ENCODE measurements around the gene ARHGAP29. TPM values are rescaled to one million over a fixed set of nuclear protein-coding genes. Genes with fewer than 3 reads are reported as not detected.
"Not testable (repeated sequence)": the region's sequence is repeated elsewhere in the genome, so short reads cannot be mapped to it uniquely, and the experiment has no call there.

ARHGAP29 gene
- total and polyA plus RNA-seq, 2 experiments from 2014 or later: 7.4 to 8.1 TPM

DNA sequence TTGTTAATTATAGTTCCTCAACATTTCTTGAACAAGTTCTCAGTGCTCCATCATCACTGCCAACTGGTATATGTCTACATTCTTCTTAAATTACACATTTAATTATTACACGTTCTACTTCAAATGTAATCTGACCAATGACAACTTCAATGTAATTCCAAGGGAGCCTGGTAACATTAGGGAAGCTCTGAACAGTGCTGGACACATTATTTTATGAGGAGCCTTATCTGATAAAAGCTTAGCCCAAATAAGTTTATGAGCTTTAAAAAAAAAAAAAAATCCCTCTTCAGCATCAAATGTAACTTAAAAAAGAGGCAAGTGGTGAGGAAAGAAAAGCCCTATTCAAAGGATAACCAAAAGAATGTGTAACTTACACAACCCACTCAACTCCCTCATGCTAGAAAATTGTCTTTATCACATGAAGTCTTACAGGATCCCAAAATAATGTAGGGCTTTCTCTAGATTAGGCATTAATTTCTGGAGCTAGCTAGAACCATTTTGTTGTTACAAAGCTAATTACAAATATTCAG lies 81.2 kb downstream of the ARHGAP29 start:
- TF ChIP-seq, protein P1, sequence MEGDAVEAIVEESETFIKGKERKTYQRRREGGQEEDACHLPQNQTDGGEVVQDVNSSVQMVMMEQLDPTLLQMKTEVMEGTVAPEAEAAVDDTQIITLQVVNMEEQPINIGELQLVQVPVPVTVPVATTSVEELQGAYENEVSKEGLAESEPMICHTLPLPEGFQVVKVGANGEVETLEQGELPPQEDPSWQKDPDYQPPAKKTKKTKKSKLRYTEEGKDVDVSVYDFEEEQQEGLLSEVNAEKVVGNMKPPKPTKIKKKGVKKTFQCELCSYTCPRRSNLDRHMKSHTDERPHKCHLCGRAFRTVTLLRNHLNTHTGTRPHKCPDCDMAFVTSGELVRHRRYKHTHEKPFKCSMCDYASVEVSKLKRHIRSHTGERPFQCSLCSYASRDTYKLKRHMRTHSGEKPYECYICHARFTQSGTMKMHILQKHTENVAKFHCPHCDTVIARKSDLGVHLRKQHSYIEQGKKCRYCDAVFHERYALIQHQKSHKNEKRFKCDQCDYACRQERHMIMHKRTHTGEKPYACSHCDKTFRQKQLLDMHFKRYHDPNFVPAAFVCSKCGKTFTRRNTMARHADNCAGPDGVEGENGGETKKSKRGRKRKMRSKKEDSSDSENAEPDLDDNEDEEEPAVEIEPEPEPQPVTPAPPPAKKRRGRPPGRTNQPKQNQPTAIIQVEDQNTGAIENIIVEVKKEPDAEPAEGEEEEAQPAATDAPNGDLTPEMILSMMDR (IDR thresholded peaks at IDR 0.05; ENCODE audit: low read depth, low read length): no peak
- Histone ChIP-seq H3K4me3 (no peak overlapping the region), H3K27me3 (no peaks in the 10 kb centered on the region), H3K4me1 (ENCODE audit: low read depth) (no peaks in the 10 kb centered on the region), H3K9me3 (ENCODE audit: low read depth) (no peaks in the 10 kb centered on the region), H3K36me3 (no peaks in the 10 kb centered on the region), H3K27ac (no peak overlapping the region)
- DNase-seq (ENCODE audit: low read depth in 1 of 2, low spot score in 1 of 2): peak in 1 of 2 donors; percentile 63

GRCh38 chr1:94154989-94155388 lies 82.4 kb downstream of the ARHGAP29 start:
- H3K27ac ChIP-seq: no peak overlapping the region
- DNase-seq (ENCODE audit: low read depth in 1 of 2, low spot score in 1 of 2): peak in 1 of 2 donors; percentile 48
- no peak overlapping the region for H3K4me3 ChIP-seq
- H3K36me3 ChIP-seq: no peaks in the 10 kb centered on the region
- no peaks in the 10 kb centered on the region for H3K27me3 ChIP-seq
- H3K9me3 ChIP-seq (ENCODE audit: low read depth): no peaks in the 10 kb centered on the region
- TF ChIP-seq, protein P1 (IDR thresholded peaks at IDR 0.05; ENCODE audit: low read depth, low read length): no peak
- no peaks in the 10 kb centered on the region for H3K4me1 ChIP-seq (ENCODE audit: low read depth)

- Histone ChIP-seq H3K9me3 (ENCODE audit: low read depth) (no peaks in the 10 kb centered on the region), H3K27me3 (no peaks in the 10 kb centered on the region), H3K4me1 (ENCODE audit: low read depth) (no peaks in the 10 kb centered on the region), H3K27ac (no peak overlapping the region), H3K4me3 (no peak overlapping the region), H3K36me3 (no peaks in the 10 kb centered on the region)
- DNase-seq (ENCODE audit: low read depth in 1 of 2, low spot score in 1 of 2): no peak
- TF ChIP-seq, protein P1 (IDR thresholded peaks at IDR 0.05; ENCODE audit: low read depth, low read length): no peak
Observed at GRCh38 chr1:94153133-94153532, 84.3 kb downstream of the ARHGAP29 start.

DNA sequence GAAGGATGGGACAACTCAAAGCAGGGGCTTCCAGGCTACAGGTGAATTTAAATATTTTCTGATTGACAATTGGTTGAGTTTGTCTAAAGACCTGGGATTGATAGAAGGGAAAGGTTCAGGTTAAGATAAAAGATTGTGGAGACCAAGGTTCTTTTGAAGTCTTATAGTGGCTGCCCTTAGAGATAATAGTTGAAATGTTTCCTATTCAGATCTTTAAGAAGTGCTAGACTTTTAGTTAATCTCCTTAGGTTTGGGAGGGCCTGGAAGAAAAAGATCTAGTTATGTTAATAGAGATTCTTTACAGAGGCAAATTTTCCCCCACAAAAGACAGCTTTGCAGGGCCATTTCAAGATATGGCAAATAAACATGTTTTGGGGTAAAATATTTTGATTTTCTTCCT lies 88.2 kb downstream of the ARHGAP29 start:
- H3K36me3 ChIP-seq; DNase-seq (ENCODE audit: low read depth in 1 of 2, low spot score in 1 of 2); H3K27me3 ChIP-seq; H3K4me3 ChIP-seq; H3K27ac ChIP-seq; H3K4me1 ChIP-seq (ENCODE audit: low read depth); H3K9me3 ChIP-seq (ENCODE audit: low read depth): not testable (repeated sequence)

GRCh38 chr1:94146273-94146672 lies 91.1 kb downstream of the ARHGAP29 start:
- DNase-seq (ENCODE audit: low read depth in 1 of 2, low spot score in 1 of 2): no peak
- Histone ChIP-seq H3K36me3 (no peaks in the 10 kb centered on the region), H3K9me3 (ENCODE audit: low read depth) (no peaks in the 10 kb centered on the region), H3K4me3 (no peak overlapping the region), H3K27me3 (no peaks in the 10 kb centered on the region), H3K4me1 (ENCODE audit: low read depth) (no peaks in the 10 kb centered on the region), H3K27ac (no peak overlapping the region)
- TF ChIP-seq, protein P1 (IDR thresholded peaks at IDR 0.05; ENCODE audit: low read depth, low read length): no peak

- H3K9me3 ChIP-seq (ENCODE audit: low read depth): no peaks in the 10 kb centered on the region
- H3K27ac ChIP-seq: no peak overlapping the region
- H3K27me3 ChIP-seq: no peaks in the 10 kb centered on the region
- no peaks in the 10 kb centered on the region for H3K36me3 ChIP-seq
- no peak overlapping the region for H3K4me3 ChIP-seq
- DNase-seq (ENCODE audit: low read depth in 1 of 2, low spot score in 1 of 2): no peak
- TF ChIP-seq, protein P1 (IDR thresholded peaks at IDR 0.05; ENCODE audit: low read depth, low read length): no peak
- H3K4me1 ChIP-seq (ENCODE audit: low read depth): no peaks in the 10 kb centered on the region
Observed at GRCh38 chr1:94144836-94145235, 92.5 kb downstream of the ARHGAP29 start.
